Prostate gland (tissue), 2 donors: ENCODE results near the gene MIXL1.

ENCODE experiments used
- CTCF ChIP-seq, 4 experiments: fragments of 200-600 bp in 2 of 4; fragments of 450-650 bp in 2 of 4; sonication (generic) in 2 of 4; IDR thresholded peaks; 1 replicate in 3 of 4; 2 replicates in 1 of 4; pipeline ENCODE4 v1.5.1; 2016 to 2019; ENCODE audit warnings: antibody characterized with exemption in 4 of 4, mild to moderate bottlenecking in 2 of 4, moderate library complexity in 2 of 4
- POLR2A ChIP-seq: fragments of 450-650 bp; IDR thresholded peaks from one replicate; pipeline ENCODE4 v1.6.1; 2016; ENCODE audit warnings: antibody characterized with exemption, mild to moderate bottlenecking
- POLR2AphosphoS5 ChIP-seq: sonication (generic); formaldehyde crosslinking; IDR thresholded peaks from one replicate; pipeline ENCODE4 v1.6.1; 2017; ENCODE audit warnings: antibody characterized with exemption

GRCh38 chr1:226268421-226269124 is 45.1 kb downstream of the MIXL1 start:
- TF ChIP-seq CTCF (IDR thresholded peaks at IDR 0.05), result no peak
- TF ChIP-seq POLR2A, result no peak
- no peak for TF ChIP-seq POLR2AphosphoS5
